GM21526 (cell line): ENCODE results near the gene IQCN.
A peak's percentile ranks its signal among the peaks of the same experiment; 100 is the strongest.

Source experiments
- ATAC-seq: cut with Tn5 transposase; IDR thresholded peaks from one replicate; pipeline ENCODE4 v1.9.1; 2021; ENCODE audit warnings: moderate library complexity; ENCODE audit not compliant: unreplicated experiment, low FRiP score

The IQCN gene

GRCh38 chr19:18234194-18234593 is 40.1 kb downstream of the IQCN start:
- no peak for ATAC-seq

- no peak for ATAC-seq
Measured at GRCh38 chr19:18233224-18233825, 40.9 kb downstream of the IQCN start.

- no peak for ATAC-seq
Measured at GRCh38 chr19:18232540-18233223, 41.6 kb downstream of the IQCN start.

- no peak for ATAC-seq
Measured at GRCh38 chr19:18231775-18232174, 42.5 kb downstream of the IQCN start.

GRCh38 chr19:18230941-18231734 is 43.1 kb downstream of the IQCN start:
- no peak for ATAC-seq

GRCh38 chr19:18229915-18230314 is 44.3 kb downstream of the IQCN start:
- no peak for ATAC-seq

GRCh38 chr19:18229474-18229873 is 44.8 kb downstream of the IQCN start:
- ATAC-seq, result no peak

GRCh38 chr19:18227781-18228271 is 46.4 kb downstream of the IQCN start:
- ATAC-seq, result no peak

- no peak for ATAC-seq
Measured at GRCh38 chr19:18226956-18227780, 47.1 kb downstream of the IQCN start.

GRCh38 chr19:18225702-18226468 is 48.4 kb downstream of the IQCN start, which contains the start of gene PDE4C:
TSS of gene PDE4C (minus strand) at chr19:18226438. CDS start at chr19:18226415, 23 bp downstream.
- ATAC-seq, result no peak

GRCh38 chr19:18225355-18225701 is 48.9 kb downstream of the IQCN start:
- no peak for ATAC-seq

GRCh38 chr19:18224525-18225354 is 49.5 kb downstream of the IQCN start:
- peak; percentile 79 for ATAC-seq

- ATAC-seq, result no peak
Measured at GRCh38 chr19:18223860-18224524, 50.3 kb downstream of the IQCN start.

GRCh38 chr19:18221815-18222725 is 52.2 kb downstream of the IQCN start:
- ATAC-seq, result no peak

GRCh38 chr19:18220632-18221275 is 53.5 kb downstream of the IQCN start:
- ATAC-seq, result no peak

GRCh38 chr19:18219911-18220631 is 54.2 kb downstream of the IQCN start:
- ATAC-seq, result no peak
